GM18511 (cell line): ENCODE data around the gene ARHGAP11A.
A peak's percentile ranks its signal among the peaks of the same experiment; 100 is the strongest.
"Not testable (repeated sequence)": the region's sequence is repeated elsewhere in the genome, so short reads cannot be mapped to it uniquely, and the experiment has no call there.

Experiments
- ATAC-seq: cut with Tn5 transposase; IDR thresholded peaks from one replicate; pipeline ENCODE4 v1.9.1; 2021; ENCODE audit warnings: mild to moderate bottlenecking, moderate library complexity; ENCODE audit not compliant: unreplicated experiment

The ARHGAP11A gene, protein sequence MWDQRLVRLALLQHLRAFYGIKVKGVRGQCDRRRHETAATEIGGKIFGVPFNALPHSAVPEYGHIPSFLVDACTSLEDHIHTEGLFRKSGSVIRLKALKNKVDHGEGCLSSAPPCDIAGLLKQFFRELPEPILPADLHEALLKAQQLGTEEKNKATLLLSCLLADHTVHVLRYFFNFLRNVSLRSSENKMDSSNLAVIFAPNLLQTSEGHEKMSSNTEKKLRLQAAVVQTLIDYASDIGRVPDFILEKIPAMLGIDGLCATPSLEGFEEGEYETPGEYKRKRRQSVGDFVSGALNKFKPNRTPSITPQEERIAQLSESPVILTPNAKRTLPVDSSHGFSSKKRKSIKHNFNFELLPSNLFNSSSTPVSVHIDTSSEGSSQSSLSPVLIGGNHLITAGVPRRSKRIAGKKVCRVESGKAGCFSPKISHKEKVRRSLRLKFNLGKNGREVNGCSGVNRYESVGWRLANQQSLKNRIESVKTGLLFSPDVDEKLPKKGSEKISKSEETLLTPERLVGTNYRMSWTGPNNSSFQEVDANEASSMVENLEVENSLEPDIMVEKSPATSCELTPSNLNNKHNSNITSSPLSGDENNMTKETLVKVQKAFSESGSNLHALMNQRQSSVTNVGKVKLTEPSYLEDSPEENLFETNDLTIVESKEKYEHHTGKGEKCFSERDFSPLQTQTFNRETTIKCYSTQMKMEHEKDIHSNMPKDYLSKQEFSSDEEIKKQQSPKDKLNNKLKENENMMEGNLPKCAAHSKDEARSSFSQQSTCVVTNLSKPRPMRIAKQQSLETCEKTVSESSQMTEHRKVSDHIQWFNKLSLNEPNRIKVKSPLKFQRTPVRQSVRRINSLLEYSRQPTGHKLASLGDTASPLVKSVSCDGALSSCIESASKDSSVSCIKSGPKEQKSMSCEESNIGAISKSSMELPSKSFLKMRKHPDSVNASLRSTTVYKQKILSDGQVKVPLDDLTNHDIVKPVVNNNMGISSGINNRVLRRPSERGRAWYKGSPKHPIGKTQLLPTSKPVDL

DNA sequence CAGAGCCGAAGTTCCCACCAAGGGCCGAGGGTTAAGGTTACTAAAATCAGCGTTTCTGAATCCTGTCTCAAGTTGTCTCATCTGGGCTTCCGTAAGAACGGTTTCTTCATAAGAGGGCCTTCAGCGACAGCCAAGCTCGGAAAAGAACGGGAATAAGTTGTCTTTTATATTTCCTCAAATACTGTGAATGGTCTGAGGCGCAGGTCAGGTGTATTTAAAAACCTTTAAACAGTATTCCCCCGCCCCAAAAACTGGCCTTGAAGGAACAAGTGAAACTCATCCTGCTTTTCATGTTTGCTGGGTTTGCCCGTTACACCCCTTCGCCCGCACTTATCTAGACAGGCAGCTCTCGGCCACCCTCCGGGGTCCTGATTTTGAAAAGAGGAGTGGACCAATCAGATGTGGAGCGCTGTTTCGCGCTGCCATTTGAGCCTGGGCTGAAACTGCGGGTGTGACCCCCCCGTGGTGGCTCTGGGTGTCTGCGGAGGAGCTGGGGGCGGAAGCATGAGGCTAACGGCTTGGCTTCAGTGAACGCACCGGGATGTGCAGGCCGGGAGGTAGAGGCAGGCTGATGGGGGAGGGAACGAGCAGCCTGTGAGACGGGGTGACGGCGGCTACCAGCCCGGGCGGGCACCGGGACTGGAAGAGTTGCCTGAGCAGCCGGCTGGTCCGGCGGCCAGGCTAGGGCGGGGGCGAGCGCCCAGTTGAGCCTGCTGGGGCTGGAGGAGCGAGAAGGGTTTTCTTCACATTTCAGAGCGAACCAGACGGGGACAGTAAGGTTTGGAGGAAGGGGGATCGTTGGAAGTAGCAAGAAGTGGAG is at the start of gene ARHGAP11A:
TSS of gene ARHGAP11A (plus strand) at position 454 of the 820 bp plus-strand sequence. CDS start 708 bp downstream, outside the sequence.
- ATAC-seq: peak; percentile 77

DNA sequence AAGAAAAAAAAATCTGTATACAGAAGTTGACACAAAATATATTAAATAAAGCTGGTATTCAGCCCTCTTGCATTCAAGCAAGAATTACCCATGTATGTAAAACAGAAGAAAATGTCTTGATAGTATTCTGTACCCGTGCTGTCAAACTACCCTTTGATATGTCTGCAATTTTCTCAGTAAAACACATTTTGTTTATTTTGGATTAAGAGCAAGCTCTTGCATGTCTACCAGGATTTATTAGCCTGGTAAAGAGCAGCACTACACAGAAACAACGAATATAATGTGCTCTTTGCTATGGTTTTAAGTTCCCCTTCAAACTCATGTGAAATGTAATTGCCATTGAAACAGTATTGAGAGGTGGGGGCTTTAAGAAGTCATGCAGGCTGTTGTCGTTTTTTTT is 46.3 kb upstream of the ARHGAP11A start:
- ATAC-seq: not testable (repeated sequence)

DNA sequence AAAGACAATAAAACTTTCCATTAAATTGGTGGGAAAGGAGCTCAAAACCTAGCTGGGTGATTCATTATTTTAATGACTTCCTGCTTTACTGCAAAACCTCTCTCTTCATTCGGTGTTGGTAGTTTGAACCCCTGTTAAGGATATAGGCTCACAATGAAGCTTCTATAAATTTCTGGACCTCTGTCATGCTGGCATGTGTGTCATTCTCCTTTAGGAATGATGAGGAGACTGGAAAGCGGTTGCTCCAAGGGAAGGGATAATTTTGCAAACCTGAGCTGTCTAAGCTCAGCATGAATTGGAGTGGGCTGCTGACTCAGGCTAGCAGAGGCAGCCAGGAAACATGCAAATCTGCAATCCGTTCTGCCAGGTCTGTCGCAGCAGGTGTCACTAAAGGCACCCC is 36.8 kb upstream of the ARHGAP11A start:
- not testable (repeated sequence) for ATAC-seq

DNA sequence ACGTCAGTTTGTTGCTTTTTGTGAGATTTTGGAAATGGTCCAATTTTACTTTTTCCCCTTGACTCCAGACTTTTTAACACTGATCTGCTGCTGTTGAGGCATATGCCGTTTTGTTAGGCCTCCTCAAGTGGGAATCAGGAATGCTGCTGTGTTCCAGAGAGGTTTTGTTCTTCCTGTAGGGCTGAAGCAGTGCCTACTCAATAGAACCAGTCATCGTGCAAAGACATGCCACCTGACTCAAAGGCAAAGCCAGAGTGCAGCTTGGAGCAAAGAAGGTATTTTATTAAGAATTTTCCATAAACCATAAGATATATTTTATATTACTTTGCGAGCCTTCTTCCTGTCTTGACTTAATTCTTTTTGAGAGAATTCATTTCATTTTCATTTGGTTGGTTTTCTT is 29.5 kb upstream of the ARHGAP11A start:
- ATAC-seq: not testable (repeated sequence)

DNA sequence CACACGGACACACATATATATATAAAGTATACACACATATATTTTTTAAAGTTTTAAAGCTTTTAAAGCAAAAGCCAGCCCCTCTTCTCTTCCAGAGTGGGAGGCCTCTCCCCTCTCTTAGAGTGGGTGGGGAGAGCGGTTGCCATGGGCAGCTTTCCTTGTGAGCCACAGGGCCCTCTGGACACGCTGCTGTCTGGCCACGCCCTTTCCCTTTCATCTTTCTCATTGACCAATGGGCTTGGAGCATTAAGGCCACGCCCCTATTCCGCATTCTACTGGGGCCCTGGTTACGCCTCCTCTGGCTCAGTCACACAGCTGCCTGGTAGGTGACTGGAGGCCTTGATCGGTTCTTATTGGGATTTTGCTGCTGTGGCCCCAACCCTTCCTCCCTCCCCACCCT is 22.2 kb upstream of the ARHGAP11A start, which contains the start of gene GOLGA8N:
TSS of gene GOLGA8N (plus strand) at position 306 of the 400 bp plus-strand sequence.
- ATAC-seq: not testable (repeated sequence)

DNA sequence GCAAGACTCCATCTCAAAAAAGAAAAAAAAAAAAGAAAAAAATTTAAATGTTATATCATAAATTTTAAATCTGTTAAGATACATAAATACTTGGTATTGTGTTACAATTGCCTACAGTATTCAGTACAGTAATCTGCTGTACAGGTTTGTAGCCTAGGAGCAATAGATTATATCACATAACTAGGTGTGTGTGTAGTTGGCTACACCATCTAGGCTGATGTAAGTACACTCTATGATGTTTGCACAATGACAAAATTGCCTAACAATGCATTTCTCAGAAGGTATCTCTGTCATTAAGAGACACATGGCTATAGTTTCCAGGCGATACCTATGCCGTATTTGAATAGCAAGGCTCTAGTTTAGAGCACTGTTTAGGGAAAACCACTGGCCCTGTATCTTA is 5.8 kb upstream of the ARHGAP11A start:
- not testable (repeated sequence) for ATAC-seq

DNA sequence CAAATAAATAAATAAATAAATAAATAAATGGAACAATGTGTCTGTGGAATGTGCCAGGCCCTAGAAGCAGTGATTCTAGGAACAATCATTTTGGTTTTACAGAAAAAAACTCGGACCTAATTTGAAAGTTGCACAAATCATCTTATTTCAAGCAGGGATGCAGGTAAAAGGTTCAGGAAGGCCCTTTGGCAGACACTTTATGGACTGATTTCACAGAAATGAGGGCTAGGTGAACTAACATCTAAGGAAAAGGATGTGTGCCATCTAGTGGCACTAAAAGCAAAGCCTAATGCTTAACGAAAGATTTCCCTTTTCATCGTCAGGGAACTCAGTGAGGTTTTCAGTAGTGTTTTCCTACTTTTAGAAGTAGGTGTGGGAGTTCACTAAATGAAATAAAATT is 4.6 kb upstream of the ARHGAP11A start:
- not testable (repeated sequence) for ATAC-seq

DNA sequence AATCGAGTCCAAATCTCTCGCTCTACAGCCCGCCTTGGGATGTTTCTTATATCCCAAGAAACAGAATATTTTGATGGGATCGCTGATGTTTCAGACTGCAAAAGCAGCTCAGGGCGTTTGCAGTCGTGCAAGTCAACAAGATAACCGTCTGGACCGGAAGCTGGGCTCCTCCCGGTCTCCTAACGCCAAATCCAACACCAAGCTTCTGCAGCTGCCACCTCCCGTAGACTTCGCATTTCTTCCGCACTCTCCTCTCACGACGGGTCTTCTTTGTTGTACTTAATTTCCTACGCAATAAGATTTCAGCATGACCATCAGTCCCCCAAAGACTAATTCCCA is 623 bp upstream of the ARHGAP11A start:
- peak; percentile 29 for ATAC-seq

DNA sequence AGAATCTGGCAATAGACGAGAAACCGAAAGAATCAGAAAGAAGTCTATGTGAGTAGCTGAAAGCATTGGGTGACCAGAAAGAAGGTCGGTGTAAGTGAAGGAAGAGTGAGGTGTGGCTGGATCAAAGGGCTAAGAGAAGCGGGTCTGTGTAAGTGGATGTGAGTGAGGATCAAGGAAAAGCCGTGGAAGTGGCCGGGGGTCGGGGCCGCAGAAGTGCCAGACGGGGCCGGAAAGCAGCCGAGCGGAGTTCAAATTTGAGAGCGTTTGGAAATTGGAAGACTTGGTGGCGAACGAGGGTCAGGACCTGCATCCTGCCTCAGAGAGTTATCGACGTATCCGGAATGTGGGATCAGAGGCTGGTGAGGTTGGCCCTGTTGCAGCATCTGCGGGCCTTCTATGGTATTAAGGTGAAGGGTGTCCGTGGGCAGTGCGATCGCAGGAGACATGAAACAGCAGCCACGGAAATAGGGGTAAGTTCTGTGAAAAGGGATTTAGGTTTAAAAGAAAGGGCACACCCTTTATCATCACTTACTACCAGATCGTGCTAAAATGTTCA is 645 bp downstream of the ARHGAP11A start:
- peak; percentile 14 for ATAC-seq

DNA sequence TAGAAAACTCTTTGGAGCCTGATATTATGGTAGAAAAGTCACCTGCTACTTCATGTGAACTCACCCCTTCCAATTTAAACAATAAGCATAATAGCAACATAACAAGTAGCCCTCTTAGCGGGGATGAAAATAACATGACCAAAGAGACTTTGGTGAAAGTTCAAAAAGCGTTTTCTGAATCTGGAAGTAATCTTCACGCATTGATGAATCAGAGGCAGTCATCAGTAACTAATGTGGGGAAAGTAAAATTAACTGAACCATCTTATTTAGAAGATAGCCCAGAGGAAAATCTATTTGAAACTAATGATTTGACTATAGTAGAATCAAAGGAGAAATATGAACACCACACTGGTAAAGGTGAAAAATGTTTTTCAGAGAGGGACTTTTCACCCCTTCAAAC is 21.1 kb downstream of the ARHGAP11A start:
- ATAC-seq: no peak

DNA sequence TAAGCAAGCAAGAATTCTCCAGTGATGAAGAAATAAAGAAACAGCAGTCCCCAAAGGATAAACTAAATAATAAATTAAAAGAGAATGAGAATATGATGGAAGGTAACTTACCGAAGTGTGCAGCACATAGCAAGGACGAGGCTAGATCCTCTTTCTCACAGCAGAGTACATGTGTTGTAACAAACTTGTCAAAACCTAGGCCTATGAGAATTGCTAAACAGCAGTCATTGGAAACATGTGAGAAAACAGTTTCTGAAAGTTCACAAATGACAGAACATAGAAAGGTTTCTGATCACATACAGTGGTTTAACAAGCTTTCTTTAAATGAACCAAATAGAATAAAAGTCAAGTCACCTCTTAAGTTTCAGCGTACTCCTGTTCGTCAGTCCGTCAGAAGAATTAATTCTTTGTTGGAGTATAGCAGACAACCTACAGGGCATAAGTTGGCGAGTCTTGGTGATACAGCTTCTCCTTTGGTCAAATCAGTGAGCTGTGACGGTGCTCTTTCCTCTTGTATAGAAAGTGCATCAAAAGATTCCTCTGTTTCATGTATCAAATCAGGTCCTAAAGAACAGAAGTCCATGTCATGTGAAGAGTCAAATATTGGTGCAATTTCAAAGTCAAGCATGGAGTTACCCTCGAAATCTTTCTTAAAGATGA is 21.7 kb downstream of the ARHGAP11A start:
- peak; percentile 61 for ATAC-seq

DNA sequence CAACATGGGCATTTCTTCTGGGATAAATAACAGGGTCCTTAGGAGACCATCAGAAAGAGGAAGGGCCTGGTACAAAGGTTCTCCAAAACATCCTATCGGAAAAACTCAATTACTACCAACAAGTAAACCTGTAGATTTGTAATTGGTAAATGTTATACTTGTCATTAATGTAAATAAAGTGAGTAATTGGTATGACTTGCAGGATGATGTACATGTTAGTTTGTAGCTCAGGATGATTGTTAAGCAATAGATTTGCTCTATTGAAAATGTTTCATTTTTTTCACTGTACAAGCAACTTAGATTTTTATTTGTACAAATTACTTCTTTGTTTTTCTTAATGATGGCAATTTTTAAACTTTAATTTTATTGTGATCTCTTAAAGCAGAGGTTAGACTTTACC is 22.4 kb downstream of the ARHGAP11A start:
- no peak for ATAC-seq

DNA sequence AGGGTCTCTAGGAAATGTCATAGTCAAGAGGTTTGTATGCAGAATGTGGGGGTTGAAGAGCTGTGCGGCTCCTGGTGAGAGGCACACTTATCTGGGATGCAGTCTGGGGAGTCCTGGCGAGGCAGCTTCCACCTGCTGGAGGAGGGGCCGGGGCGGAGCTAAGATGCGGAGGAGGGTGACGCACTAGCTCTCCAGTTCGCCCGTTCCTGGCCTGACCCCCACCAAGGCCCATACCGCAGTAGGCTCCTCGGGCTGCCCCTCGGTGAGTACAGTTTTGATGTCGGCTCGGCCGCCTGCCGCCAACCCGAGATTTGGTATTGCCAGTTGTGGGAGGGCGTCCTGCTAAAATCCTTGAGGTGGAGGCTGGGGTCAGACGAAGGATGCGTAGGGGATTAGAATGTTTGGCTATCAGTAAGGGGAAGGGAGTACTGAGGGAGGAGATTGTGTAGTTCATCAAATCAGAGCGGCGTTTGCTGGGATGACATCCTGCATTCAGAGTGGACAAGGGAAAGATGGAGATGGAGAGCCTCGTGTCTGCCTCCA is 26.3 kb downstream of the ARHGAP11A start, which contains the start of gene SCG5:
TSS of gene SCG5 (plus strand) at position 194 of the 543 bp plus-strand sequence. CDS start 1,883 bp downstream, outside the sequence.
- ATAC-seq: no peak

DNA sequence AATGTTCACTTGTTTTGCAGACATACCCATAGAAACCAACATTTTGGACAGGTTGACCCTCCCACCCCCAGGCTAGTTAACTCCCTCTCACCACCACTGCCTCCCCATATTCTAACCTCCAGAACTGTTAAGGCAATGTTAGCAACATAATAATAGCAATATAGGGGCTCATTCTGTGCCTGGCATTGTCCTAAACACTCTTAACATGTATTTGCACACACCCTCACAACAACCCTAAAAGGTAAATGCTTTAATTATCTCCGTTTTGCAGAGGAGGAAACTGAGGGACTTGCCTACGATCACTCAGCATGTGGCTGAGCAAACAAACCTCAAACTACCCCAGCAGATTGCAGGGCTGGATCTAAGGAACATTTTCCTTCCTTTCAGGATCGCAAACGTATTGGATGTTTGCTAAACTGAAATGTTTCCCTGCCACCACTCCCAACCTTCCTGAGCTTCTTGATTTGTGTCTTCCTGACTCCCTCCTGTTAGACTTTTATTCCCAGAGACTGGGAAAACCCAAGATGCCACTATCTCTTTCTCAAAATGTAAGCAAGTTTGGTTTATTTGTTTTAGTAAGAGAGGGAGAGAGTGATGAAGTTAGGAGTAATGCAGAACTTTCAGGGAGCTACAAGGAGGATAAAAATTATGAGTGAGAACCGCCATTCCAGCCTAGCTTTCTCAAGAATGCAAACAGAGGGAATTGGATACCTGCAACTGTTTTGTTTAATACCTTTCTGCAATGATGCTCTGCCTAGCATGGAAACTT is 27.5 kb downstream of the ARHGAP11A start:
- ATAC-seq: no peak

DNA sequence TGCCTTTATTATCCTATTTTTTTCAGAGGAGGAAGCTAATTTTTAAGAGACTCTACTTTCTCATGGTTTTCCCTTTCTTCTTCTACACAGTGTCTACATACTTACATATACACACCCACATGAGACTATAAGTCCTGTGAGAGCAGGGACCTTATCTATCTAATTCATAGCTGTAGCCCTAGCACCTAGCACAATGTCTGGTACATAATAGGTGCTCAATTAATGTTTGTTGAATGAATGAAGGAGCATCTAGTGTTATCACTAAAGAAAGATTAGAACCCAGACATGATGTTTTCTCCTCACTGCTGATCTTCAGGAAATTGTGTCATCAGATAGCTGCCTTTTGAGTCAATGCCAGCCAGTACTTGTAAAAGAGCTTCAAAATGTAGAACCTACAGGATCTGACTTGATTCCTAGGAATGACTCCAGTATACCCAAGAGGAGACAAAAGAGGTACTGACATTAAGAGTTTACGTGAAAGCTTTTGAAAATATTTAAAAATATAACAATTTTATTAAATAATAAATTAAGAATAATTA is 28.7 kb downstream of the ARHGAP11A start:
- no peak for ATAC-seq

DNA sequence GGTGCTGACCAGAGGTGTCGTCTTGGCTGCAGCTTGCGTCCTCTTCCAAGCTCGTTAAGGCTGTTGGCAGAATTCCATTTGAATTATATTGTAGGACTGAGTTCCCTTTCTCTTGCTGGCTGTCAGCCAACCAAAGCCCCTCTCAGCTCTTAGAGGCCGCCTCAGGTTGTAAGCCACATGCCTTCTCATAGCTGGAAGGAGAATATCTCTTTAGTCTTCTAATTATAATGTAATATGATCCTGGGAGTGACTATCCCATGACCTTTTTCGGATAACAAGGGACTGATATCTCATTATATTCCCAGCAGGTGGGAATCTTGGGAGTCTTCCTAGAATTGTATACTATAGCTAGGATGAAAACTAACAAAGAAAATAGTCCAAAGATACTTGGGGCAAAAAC is 31.0 kb downstream of the ARHGAP11A start:
- ATAC-seq: no peak

DNA sequence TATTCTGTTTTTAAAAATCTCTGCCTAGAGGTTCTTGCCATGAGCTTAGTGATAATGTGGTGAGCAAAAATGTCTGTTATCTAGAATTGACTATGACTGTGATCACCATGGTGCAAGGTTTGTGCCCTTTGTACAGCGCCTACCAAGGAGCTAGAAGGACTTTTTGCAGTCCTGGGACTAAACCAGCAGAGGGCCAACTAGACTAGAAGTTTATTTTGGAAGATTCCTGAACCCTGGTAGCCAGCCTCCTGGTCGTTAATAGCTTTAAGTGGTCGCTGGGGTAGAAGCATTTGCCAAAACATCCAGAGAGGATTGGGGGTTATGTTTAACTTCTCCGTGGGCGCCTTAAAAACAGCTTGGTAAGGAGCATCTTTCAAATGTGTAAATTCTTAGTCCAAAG is 34.0 kb downstream of the ARHGAP11A start:
- no peak for ATAC-seq

DNA sequence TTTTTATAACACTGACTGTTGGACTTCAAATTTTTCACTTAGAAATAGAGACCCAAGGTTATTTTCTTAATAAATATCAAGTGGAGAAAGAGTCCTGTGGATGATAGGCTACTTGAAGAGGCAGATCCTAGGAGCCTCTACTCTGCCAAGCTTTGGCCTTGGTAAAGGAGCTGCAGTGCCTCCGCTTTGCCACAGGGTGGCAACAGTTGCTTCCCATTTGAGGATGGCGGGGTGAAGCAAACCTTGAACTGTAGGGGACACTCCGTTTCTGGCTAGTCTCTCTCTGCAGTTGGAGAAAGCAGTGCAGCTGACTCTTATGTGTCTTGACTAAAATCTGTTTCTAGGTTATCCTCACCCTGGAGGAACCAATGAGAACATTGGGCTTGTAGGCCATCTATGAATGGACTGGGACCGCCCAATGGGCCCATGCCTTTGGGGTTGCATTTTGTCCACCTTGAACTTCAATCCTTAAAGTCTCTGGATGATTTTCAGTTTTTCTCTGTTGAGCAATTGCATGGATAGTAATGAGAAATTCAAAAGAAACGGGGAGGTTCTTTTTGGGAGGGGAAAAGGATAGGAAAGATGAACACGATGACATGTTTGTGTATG is 36.0 kb downstream of the ARHGAP11A start:
- ATAC-seq: peak; percentile 85
